ENCODE results near the gene SETBP1. TPM values are rescaled to one million over a fixed set of nuclear protein-coding genes. Genes with fewer than 3 reads are reported as not detected.

Gene SETBP1
- total and polyA plus RNA-seq, 8 donors, result 1.4 to 66.5 (median 20.1) TPM

DNA sequence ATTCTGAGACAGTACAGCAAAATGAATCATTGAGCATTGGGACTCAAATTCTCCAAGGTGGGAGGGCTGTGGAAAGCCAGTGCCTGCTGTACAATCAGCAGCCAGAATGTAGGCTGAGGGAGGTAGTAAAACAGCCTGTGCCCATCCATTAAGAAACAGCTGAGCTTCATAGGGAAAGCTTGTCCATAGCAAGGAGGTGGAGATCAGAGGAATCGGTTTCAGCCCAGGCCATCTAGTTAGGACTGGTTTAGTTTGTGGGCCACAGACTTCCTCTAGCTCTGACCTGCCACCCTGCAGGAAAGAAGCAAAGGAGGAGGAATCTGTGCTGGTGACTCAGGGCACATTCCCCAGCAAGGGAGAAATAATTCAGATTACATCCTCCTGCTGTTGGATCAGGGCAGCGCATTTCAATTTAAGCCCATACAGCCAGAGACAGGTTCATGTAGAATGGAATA is 333.4 kb downstream of the SETBP1 start:
- no peaks in the 10 kb centered on the region for H3K9me3 ChIP-seq
- intact Hi-C loops (cut with DNase I; ENCODE audit: low total_unique reads), result no loop called here
- no peak for TF ChIP-seq EP300 (IDR thresholded peaks at IDR 0.05)
- TF ChIP-seq, protein P1, sequence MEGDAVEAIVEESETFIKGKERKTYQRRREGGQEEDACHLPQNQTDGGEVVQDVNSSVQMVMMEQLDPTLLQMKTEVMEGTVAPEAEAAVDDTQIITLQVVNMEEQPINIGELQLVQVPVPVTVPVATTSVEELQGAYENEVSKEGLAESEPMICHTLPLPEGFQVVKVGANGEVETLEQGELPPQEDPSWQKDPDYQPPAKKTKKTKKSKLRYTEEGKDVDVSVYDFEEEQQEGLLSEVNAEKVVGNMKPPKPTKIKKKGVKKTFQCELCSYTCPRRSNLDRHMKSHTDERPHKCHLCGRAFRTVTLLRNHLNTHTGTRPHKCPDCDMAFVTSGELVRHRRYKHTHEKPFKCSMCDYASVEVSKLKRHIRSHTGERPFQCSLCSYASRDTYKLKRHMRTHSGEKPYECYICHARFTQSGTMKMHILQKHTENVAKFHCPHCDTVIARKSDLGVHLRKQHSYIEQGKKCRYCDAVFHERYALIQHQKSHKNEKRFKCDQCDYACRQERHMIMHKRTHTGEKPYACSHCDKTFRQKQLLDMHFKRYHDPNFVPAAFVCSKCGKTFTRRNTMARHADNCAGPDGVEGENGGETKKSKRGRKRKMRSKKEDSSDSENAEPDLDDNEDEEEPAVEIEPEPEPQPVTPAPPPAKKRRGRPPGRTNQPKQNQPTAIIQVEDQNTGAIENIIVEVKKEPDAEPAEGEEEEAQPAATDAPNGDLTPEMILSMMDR (IDR thresholded peaks at IDR 0.05), result no peak
- TF ChIP-seq POLR2AphosphoS5 (IDR thresholded peaks at IDR 0.05), result peak in 1 of 3 donors; percentile 28
- TF ChIP-seq POLR2A (IDR thresholded peaks at IDR 0.05), result no peak
- H3K4me3 ChIP-seq, result no peak overlapping the region
- peak overlapping the region in 1 of 5 donors; percentile 10 for H3K27ac ChIP-seq
- WGBS, 5 donors, result 47 to 83% (median 72%) methylated on average over 2 of the region's 2 CpGs
- no peaks in the 10 kb centered on the region for H3K27me3 ChIP-seq
- no peaks in the 10 kb centered on the region for H3K36me3 ChIP-seq
- peak in 1 of 2 donors; percentile 46 for DNase-seq
- H3K4me1 ChIP-seq, result peaks cover 6 to 61% (median 37%) of the 10 kb centered on the region in 4 donors

DNA sequence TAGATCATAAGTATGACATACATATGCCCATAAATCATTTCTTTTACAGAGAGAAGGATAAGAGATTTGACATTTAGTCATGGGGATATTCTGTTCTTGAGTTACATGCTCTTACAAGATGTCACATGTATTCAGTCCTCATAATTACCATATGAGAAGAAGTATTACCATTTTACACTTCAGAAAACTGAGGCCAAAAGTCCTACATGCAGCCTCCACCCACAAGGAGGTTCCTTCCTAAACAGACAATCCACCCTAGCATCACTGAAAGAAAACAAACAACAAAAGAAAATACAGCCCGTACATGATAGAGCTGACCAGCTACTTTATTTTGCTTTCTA is 335.1 kb downstream of the SETBP1 start:
- Histone ChIP-seq H3K36me3 (no peaks in the 10 kb centered on the region), H3K27ac (peak overlapping the region in 4 of 5 donors; percentile 49 to 79 (median 64)), H3K4me3 (no peak overlapping the region), H3K4me1 (peaks cover 0 to 44% (median 29%) of the 10 kb centered on the region in 4 donors), H3K9me3 (no peaks in the 10 kb centered on the region), H3K27me3 (no peaks in the 10 kb centered on the region)
- TF ChIP-seq POLR2AphosphoS5 (IDR thresholded peaks at IDR 0.05) (no peak), POLR2A (IDR thresholded peaks at IDR 0.05) (no peak), EP300 (IDR thresholded peaks at IDR 0.05) (no peak)
- TF ChIP-seq, protein P1 (IDR thresholded peaks at IDR 0.05), result no peak
- no peak for DNase-seq
- intact Hi-C loops (cut with DNase I; ENCODE audit: low total_unique reads), result no loop called here
- 13 to 38% (median 33%) methylated on average over 1 of the region's 1 CpG for WGBS, 5 donors

DNA sequence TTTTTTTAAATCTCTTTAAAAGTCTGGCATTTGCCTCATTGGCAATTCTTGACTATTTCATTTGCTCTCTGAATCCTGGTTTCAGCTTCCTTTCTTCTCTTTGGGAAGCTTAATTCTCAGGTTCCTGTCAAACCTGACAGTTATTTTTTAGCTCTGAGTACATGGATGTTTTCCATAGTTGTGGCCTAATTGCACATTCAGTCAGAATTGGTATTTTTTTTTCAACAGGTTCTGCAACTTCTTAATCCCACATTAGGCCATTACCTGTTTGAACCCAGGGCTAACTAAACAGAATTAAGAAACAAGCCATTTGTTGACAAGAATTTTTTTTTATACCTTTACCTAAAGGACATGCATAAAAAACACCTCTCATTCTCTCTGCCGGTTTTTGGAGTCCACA is 338.8 kb downstream of the SETBP1 start:
- no peaks in the 10 kb centered on the region for H3K9me3 ChIP-seq
- H3K4me3 ChIP-seq, result no peak overlapping the region
- 75 to 91% (median 82%) methylated on average over 1 of the region's 1 CpG for WGBS, 5 donors
- no peak for DNase-seq
- intact Hi-C loops (cut with DNase I; ENCODE audit: low total_unique reads), result no loop called here
- no peaks in the 10 kb centered on the region for H3K27me3 ChIP-seq
- TF ChIP-seq POLR2A (IDR thresholded peaks at IDR 0.05), result no peak
- H3K4me1 ChIP-seq, result peaks cover 0 to 35% (median 22%) of the 10 kb centered on the region in 4 donors
- no peaks in the 10 kb centered on the region for H3K36me3 ChIP-seq
- no peak overlapping the region for H3K27ac ChIP-seq

DNA sequence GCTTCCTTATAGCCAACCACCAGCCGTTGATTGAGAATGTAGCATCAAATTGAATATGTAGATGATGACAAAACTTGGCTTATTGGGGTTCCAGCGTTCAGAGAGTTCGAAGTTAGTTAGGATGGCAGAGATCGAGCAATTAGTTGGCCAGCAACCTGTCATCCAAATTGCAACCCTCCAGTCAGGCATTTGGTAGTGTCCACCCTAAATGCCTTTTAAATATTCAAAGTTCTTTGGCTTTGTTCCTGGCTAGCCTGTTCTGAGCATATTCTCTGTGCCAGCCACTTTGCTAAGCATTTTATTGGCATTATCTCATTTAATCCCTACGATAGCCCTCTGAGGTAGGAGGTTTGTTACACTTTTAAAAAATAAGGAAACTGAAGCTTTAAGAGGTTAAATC is 342.8 kb downstream of the SETBP1 start:
- Histone ChIP-seq H3K9me3 (no peaks in the 10 kb centered on the region), H3K27me3 (no peaks in the 10 kb centered on the region), H3K36me3 (no peaks in the 10 kb centered on the region), H3K4me1 (peaks cover 0 to 6% (median 0%) of the 10 kb centered on the region in 4 donors), H3K27ac (no peak overlapping the region), H3K4me3 (no peak overlapping the region)
- TF ChIP-seq POLR2A (IDR thresholded peaks at IDR 0.05), result no peak
- no peak for TF ChIP-seq POLR2AphosphoS5 (IDR thresholded peaks at IDR 0.05)
- TF ChIP-seq EP300 (IDR thresholded peaks at IDR 0.05), result no peak
- TF ChIP-seq, protein P1 (IDR thresholded peaks at IDR 0.05), result no peak
- DNase-seq, result no peak
- 89 to 95% (median 92%) methylated on average over 5 of the region's 5 CpGs for WGBS, 5 donors
- intact Hi-C loops (cut with DNase I; ENCODE audit: low total_unique reads), result no loop called here

DNA sequence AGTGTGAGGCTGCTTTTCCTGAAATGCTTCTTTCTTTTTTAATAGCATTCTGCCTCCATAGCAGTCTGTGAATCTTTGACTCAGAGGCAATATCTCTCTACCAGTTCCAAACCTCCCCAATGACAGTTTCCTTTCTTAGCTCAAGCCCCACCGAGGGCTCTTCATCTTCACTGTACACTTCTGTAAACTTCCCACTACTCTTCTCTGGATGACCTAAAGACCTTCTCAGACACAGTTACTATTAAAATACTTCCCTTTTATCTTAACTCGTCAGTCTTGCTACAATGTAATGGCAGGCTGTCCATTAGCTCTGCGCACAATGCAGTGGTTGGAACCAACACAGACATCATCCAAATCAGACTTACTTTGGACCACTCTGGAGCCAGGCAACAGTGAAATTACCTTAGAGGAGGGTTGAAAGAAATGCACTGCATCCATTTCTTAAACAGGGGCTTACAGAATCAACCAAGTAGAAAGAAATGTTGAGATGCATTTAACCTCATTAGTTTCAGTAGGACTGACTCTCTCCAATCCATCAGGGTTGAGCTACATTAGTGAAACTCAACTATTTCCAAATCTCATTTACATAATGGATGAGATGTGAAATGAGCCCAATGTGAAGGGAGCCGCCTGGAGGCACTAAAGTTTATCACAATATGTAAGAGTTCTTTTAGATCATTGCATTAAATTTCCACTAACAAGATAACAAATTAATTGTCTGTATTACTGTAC is 343.8 kb downstream of the SETBP1 start:
- intact Hi-C loops (cut with DNase I; ENCODE audit: low total_unique reads), result no loop called here
- Histone ChIP-seq H3K4me3 (no peak overlapping the region), H3K27me3 (no peaks in the 10 kb centered on the region), H3K27ac (no peak overlapping the region), H3K4me1 (peaks cover 0 to 6% (median 0%) of the 10 kb centered on the region in 4 donors), H3K36me3 (no peaks in the 10 kb centered on the region), H3K9me3 (no peaks in the 10 kb centered on the region)
- no peak for DNase-seq
- TF ChIP-seq, protein P1 (IDR thresholded peaks at IDR 0.05), result no peak
- TF ChIP-seq POLR2AphosphoS5 (IDR thresholded peaks at IDR 0.05), result no peak
- TF ChIP-seq POLR2A (IDR thresholded peaks at IDR 0.05), result no peak
- 74 to 79% (median 78%) methylated on average over 4 of the region's 4 CpGs for WGBS, 5 donors

Data from stomach (tissue), 9 donors.